ENCODE results near the gene DRGX.
A peak's percentile ranks its signal among the peaks of the same experiment; 100 is the strongest.

The DRGX gene

DNA sequence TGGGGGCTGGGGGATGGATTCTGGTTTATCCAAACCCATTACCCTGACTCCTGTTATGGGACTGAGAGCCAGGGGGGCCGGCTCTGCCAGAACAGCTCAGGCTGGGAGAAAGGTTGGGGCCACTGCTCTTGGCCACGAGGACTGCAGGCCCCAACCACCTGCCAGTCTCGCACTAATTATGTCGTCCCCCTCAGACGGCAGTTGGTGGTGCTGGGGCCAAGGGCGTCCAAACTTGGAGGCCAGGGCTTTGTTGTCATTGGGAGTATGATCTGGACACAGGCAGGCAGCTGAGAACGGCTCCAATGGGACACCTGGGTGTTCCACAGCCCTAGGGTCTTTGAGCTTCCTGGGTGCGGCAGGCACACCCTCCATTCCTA, 34.7 kb downstream of the DRGX start:
- no peak for DNase-seq

DNA sequence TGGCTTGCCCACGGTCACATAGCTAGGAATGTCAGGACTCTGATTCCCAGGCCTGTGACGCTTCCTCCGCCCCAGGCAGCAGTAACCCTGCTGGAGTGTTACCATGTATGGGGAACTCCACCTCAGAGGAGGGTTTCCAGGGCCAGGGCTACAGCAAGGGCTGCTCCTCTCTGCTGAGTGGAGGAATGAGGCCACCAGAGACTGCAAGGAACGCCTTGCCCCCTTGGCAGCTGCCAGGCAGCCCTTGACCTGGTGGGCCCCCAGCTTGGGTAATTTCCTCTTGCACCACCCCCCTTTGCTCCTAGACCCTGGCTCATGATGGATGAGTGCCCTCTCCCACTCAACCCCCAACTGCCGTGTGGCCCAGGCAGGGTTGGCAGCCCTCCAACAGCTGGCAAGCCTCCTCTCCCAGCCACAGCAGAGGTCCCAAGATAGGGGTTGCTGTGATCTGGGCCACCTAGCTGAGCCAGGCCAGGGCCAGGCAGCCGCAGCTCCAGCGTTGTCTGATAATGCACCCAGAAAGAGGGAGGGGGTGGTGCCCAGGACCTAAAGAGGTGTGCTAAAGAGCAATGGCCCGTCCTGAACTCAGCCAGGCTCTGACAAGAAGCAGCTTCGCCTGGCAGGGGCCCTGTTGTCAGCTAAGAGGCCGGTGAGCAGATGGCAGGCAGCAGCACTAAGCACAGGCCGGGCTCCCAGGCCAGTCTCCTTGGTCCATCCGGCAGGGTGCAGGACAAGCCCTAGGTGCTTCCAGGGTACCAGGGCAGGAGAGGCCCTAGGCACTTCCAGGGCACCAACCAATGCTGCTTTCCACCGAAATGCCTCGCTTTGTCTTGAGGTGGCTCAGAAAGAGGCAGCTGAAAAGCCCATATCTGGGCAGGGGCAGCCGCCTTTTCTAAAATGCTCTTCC, 35.4 kb downstream of the DRGX start:
- peak; percentile 40 for DNase-seq

DNA sequence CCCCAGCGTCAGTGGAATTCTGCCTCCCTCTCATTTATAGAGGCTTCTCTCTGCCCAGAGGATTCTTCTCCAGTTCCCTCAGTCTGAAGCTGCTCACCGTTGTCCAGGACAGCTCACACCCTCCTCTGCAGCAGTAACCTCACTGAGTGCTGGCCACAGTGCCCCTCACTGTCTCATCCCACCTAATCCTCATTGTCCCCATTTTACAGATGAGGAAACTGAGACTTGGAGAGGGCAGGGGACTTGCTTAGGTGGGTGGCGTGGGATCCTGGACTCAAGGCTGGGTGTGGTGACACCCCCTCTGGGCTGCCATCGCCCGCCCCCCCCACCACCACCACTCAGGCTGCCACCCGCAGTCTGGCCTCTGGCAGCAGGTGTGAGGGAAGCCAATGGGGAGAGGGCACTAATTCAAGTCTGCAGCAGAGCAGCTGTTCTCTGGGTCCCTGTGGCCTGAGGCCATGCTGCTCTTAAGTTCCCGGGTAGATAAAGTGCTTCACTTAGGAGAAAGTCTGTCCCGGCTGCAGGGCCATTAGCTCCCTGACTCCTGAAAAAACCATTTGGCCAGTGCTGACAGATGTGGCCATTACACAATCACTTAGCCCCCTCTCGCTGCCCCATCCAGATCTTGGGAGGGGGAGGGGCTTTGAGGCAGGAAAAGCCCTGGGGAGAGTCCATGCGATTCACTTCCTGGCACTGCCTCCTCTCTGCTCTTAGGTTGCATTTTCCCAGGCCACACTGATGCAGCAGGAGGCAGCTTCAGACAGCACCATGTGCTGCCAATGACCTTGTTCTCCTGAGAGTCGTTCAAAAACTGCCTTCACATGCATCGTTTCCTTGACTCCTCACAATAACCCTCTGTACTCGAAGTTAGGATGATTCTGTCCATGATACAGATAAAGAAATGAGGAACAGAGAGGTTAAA, 36.3 kb downstream of the DRGX start:
- DNase-seq, result peak; percentile 31

DNA sequence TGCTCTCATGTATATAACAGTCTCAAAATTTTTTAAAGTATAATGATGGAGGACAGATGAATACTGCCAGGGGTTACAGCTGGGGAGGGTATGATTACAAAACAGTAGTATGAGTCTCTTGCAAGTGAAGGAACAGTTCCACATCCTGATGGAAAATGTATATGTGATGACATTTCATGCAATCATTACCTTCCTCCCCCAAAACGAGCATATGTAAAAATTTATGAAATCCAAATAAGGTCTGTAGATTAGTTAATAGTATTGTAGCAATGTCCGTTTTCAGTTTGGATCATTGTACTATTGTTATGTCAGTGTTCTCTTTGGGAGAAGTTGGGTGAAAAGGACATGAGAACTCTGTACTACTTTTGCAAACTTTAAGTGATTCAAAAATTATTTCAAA, 38.0 kb downstream of the DRGX start:
- DNase-seq, result no peak

DNA sequence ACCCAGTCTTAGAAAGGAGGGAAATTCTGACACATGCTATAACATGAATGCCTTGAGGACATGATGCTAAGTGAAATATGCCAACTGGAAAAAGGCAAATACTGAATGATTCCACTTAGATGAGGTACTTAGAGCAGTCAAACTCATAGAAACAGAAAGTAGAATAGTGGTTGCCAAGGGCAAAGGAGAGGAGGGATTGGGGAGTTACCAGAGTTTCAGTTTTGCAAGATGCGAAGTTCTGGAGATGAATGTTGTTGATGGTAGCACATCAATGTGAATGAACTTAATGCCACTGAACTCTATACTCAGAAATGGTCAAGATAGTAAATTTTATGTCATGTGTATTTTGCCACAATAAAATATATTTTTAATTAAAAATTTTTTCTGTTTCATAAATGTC, 38.9 kb downstream of the DRGX start:
- DNase-seq, result no peak

DNA sequence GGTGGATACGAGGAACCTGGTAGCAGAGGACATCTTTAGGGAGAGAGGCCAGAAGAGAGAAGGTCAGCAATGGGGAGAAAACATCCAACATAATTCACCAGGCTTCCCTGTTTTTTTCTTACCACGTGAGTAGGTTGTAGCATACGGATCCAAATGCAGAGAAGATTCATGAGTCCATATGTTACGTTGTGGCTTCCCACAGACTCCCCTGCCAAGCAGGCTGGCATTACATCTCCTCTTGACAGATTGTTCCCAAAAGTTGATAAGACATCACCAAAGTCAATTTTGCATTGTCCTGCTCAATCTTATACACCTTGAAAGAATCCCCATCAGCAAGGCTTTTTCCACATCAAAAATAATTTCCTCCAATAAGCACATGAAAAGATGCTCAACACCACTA, 39.7 kb downstream of the DRGX start:
- DNase-seq, result no peak

DNA sequence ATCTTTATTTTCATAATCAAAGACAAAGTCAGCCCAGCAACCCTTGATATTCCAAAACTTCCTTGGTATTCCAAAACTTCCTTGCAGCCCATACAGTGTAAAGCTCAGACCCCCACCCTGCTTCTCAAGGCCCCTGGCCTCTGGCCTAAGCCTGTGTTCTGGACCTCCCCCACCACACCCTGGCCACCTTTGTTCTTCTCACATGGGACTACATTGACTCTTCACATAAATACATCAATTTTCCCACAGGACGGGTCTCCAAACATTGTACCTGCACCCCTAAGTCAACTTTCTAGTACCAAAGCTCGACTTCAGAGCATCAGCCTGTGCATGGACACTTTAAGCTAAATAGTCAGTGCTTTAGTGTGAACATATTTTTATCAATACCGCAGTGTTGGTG, 40.7 kb downstream of the DRGX start:
- DNase-seq, result no peak

DNA sequence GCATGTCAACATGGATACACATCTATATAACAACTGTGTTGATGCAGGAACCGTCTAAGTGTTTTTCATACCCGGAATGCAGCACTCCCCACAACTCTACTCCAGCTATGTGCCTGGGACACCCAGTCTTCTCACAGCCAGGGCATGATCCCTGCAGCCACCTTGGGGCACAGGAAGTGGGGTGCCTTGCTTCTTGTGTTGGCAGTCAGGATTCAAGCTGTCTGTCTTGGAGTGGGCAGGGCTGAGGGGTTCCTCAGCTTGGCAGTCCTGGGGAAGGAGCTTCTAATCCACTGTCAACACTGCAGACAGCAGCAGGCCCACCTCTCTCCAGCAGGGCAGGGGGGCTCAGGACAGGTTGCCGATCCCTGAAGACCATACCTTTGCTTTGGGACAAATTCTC, 41.3 kb downstream of the DRGX start:
- DNase-seq, result no peak

DNA sequence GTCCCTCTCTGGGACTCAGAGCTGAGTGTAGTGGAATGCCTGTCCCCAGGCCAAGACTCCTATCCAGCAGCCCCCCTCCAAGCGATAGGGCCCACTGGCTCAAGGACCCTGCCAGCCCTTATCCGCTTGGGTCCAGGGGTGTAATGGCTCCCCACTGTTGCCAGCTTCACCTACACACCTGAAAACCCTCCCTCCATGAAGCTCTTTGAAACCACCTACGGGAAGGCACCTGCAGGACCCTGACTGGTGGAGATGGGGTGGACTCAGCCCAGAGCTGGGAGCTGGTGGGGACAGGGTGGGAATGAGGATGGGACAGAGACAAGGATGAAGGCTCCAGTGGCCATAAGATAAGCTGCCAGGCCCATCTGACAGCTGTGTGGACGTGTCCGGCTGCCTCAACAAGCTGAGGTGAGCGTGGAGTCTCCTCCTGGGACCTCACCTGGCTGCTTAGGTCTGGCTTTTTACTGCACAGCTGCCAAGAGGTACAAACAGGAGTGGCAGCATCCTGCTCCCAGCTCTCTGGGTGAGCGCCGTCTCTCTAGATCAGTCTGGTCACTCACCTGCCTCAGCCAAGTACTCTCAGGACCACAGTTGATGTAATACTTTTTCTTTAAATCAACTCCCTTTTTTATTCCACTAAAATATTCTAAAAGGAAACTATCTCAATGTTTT, 41.9 kb downstream of the DRGX start:
- DNase-seq, result no peak

DNA sequence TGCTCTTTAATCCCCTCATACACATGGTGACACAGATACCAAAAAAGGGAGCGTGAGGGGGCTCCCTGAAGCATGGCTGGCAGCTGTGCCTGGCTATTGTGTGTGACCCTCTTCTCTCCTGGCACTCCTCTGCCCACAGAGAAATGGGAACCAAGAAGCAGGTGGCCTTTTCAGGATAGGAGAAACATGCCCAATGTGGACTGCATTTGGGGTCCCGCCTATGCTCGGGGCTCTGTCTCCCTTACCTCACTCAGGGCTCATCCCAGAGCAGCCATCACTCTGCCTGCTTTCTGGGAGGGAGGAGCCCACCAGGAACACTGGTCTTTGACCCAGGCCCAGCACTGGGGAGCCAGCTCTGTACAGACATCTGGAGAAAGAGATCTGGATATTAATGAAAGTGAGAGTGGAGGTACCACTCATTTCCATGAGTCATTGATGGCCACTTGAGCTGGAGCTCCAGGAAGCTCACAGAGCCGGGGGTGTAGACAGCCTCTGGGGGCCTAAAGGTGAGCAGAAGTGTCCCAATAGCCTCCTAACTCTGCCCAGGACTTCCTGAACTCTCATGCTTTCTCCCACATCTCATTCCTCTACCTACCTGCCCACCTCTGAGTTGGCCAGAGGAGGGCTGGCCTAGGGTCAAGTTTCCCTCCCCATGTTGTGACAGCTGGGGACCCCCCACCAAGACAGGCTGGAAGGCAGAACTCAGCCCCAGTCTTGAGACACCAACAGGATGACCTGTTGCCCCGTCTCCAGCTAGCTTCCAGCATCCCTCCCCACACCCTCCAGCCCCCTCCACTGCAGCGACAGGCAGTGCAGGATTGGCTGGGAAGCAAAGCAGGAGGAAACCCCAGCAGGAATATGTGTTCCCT, 42.6 kb downstream of the DRGX start:
- no peak for DNase-seq

DNA sequence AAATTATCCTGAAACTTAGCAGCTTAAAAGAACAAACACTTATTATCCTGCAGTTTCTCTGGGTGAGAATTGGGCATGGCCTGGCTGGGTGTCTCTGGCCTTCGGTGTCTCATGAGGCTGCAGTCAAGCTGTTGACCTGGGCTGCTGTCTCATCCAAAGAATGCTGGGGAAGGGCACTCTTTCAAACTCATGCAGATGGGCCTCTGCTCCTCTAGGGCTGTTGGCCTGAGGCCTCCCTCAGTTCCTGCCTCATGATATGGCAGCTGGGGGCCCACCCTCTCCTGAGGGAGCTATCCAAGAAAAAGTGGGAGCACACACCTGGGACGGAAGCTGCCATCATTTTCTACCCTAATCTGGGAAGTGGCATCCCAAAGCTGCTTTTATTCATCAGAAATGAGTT, 43.6 kb downstream of the DRGX start:
- no peak for DNase-seq

DNA sequence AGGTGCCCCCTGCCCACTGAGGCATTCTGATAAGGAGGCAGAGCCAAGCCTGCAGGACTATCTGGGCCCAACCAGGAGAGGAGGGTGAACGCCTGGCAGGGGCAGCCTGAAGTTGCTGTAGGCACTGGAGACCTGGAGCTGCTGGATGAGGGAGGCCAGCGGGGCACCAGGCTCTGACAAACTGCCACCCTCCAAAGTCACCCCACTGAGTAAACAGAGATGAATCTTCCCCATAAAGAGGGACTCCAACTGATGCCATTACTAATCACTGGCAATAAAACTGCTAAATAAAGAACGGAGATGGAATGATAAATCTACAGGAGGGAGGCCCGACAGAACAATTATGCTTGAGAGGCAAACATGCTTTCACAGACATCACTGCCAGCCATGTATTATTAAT, 44.2 kb downstream of the DRGX start:
- no peak for DNase-seq

DNA sequence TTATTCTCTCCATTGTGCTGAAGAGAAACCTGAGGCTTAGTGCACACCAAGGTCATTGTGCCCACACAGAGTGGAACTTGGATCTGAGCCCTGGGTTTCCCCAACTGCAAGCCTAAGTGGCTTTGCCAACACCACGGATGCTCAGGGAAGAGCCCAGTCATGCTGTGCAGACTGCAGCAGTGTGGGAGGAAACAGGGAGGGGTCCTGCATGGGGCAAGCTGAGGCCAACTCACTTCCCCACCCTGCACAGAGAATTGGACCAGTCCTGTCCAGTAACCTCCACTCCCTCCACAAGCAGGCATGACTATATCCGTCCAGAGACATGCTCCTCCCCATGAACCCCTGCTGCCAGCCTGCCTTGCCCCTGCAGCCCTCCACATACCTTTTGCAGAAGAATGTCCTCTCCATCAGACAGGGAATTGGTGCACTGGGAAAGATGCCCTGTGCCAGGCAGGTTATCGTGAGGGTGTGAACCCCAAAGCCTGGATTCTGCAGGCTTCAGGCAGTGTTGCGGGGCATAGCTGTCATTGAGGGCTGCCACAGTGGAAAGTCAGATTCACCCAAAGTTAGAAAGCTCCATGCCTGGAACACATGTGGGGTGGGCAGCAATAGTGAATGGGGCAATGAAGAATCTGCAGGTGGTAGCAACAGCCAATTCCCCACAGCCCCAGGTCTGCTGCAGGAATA, 44.9 kb downstream of the DRGX start:
- no peak for DNase-seq

DNA sequence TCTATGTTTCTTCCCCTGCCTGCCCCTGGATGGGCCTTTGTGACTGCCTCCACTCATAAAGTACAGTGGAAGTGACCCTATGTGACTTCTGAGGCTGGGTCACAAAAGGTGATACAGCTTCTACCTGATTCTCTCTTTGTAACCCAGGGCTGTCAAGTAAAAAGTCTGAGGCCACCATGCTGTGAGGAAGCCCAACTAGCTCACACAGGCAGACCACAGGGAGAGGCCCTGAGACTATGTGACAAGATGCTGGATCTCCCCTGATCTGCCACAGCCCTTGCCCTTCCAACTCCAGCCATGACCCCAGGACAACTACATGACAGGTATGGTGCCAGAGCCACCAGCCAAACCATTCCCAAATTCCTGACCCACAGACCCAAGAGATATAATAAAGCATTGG, 45.8 kb downstream of the DRGX start:
- no peak for DNase-seq

DNA sequence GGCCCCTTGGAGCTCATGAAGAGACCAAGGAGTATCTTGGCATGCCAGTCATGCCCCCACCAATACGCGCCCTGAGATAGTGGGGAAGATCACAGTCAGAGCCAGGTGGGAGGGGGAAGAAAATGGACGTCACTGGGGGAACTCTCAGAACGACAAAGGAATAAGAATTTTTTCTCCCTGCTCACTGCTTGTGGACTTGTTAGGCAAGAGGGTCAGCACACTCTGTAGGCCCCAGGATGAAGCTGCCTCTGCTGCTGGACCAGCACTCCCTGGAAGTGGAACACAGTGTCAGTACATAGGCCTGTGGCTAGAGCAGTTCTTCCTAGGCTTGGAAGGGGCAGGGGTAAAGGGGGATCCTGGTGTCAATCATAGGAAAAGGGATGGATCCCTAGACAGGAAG, 46.5 kb downstream of the DRGX start:
- DNase-seq, result no peak

DNA sequence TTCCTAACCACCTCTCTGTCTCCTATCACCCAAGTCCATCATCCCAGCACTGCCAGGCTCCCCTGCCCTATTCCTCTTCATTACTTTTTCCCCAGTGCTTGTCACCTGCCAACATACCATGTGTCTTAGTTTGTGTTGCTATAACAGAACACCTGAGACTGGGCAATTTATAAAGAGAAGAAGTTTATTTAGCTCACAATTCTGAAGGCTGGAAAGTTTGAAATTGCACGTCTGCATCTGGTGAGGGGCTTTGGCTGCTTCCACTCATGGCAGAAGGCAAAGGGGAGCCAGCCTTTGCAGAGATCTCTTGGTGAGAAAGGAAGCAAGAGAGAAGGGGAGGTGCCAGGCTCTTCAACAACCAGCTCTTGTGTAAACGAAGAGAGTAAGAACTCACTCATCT, 47.3 kb downstream of the DRGX start:
- DNase-seq, result no peak

DNA sequence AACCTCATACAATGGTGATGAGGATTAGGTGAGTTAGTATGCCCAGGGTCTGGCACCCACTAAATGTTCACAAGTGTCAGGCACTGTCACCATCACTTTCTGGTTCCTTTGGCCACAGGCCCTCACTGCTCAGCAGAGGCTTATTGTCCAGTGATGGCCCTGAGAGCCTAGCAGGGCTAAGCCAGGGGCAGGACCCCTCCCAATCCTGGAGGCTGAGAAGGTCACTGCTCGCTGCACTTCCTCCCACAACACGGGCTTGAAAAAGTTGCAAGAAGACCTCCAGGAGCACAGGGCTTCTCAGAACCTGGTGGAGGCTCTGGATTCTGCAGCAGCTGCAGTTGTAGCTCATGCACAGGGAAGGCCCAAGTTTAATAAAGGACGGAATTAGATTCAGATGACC, 48.1 kb downstream of the DRGX start:
- DNase-seq, result no peak

DNA sequence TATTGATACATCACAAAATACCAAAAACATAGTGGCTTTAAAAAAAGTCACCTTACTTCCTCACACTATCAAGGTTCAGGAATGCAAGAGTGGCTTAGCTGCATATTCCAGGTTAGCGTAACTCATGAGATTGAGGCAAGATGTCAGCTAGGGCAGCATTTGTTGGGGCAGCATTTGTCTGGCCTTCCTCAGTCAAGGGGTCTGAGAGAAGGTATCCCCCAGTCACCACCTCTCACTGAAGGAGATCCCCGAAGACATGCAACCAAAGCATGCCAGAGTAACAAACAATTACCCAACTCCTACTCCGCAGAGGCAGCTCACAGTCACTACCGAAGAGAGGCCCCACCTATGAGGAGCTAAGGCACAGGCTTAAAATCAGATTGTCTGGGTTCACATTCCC, 48.5 kb downstream of the DRGX start:
- no peak for DNase-seq

DNA sequence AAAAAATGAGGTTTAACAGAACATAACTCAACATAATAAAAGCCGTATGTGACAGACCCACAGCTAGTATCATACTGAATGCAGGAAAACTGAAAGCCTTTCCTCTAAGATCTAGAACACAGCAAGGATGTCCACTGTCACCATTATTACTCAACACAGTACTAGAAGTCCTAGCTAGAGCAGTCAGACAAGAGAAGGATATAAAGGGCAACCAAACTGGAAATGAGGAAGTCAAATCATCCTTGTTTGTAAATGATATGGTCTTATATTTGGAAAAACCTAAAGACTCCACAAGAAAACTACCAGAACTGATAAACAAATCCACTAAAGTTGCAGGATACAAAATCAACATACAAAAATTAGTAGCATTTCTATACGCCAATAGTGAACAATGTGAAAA, 51.0 kb downstream of the DRGX start:
- DNase-seq, result no peak

DNA sequence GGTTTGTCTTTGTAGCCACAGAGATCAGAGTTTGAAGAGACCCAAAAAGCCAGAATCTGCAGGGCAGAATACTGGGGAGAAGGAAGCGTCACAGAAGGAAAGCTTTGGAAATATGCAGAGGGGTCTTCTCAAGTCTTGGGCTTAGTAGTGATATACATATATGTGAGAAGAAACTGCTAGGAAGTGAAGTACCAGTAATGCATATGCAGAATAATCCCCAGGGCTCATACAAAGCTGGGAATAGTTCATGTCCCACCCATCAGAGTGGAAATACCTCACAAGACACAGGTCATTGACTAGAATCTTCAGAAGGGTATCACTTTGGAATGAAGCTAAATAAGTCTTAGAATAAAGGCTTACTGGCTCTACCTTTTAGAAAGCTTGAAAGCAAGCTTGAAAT, 57.3 kb downstream of the DRGX start:
- no peak for DNase-seq

DNA sequence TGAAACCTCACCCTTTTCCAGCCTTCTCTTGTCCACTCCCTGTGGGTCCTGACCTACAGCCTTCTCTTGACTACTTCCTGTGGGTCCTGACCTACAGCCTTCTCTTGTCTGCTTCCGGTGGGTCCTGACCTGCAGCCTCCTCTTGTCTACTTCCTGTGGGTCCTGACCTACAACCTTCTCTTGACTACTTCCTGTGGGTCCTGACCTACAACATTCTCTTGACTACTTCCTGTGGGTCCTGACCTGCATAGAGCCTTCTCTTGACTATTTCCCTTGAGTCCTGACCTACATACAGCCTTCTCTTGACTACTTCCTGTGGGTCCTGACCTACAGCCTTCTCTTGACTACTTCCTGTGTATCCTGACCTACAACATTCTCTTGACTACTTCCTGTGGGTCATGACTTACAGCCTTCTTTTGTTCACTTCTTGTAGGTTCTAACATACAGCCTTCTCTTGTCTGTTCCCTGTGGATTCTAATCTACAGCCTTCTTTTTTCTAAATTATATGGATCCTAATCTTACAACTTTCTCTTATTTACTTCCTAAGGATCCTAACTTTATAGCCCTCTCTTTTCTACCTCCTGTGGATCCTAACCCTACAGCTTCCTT, 60.4 kb downstream of the DRGX start:
- DNase-seq, result no peak

Data from femur (tissue), 1 donor.